SK-N-SH (cell line): ENCODE measurements around the gene TRIM54. TPM values are rescaled to one million over a fixed set of nuclear protein-coding genes. Genes with fewer than 3 reads are reported as not detected.

ENCODE experiments used
- CTCF ChIA-PET: fragments of 300-600, 350-600 bp; formaldehyde crosslinking; extraction: SDS; loops from one replicate; lab custom pipeline; 2021; lab: Yijun Ruan, JAX
- POLR2A ChIA-PET: fragments of 350-600 bp; sonication (Branson Sonifier 250); formaldehyde crosslinking; extraction: SDS; loops from one replicate; lab custom pipeline; 2020; ENCODE audit warnings: antibody characterized with exemption, inconsistent platforms; lab: Yijun Ruan, JAX
- DNase-seq: peaks from one replicate; pipeline ENCODE4 v3.0.0; 2012
- H2AFZ ChIP-seq: fragments of 200-600 bp; sonication (generic); 2 replicates; pipeline ENCODE4 v1.8.1; 2016; ENCODE audit warnings: antibody characterized with exemption, mild to moderate bottlenecking, low read depth
- H3F3A ChIP-seq: fragments of 200-600 bp; sonication (generic); replicated peaks from 2 replicates; pipeline ENCODE3; 2016; ENCODE audit warnings: antibody characterized with exemption, mild to moderate bottlenecking; ENCODE audit not compliant: insufficient read depth
- H3K27ac ChIP-seq, 2 experiments: fragments of 200-500 bp in 1 of 2; fragments of 200-600 bp in 1 of 2; sonication (Bioruptor generic) in 1 of 2; sonication (generic), shearing (Covaris generic) in 1 of 2; 2 replicates each; pipeline versions ENCODE4 v1.5.1 to v1.6.1; 2014 to 2016; ENCODE audit warnings: low read depth in 2 of 2, inconsistent platforms in 1 of 2, low read length in 1 of 2, mild to moderate bottlenecking in 1 of 2, mixed read lengths in 1 of 2
- H3K27me3 ChIP-seq: fragments of 200-600 bp; sonication (generic), shearing (Covaris generic); 2 replicates; pipeline ENCODE4 v1.6.1; 2016; ENCODE audit warnings: mixed run types; ENCODE audit not compliant: insufficient read depth
- H3K36me3 ChIP-seq, 2 experiments: fragments of 200-500 bp in 1 of 2; fragments of 200-600 bp in 1 of 2; sonication (Bioruptor generic) in 1 of 2; sonication (generic) in 1 of 2; replicated peaks in 1 of 2; 2 replicates each; pipeline versions ENCODE3 to v1.5.1; 2014 to 2016; ENCODE audit warnings: low read length in 1 of 2, mild to moderate bottlenecking in 1 of 2; ENCODE audit not compliant: insufficient read depth in 2 of 2, control insufficient read depth in 1 of 2
- H3K4me1 ChIP-seq, 2 experiments: fragments of 200-500 bp in 1 of 2; fragments of 200-600 bp in 1 of 2; sonication (Bioruptor generic) in 1 of 2; sonication (generic), shearing (Covaris generic) in 1 of 2; 2 replicates each; pipeline versions ENCODE4 v1.5.1 to v1.6.1; 2014 to 2016; ENCODE audit warnings: low read depth in 1 of 2, low read length in 1 of 2, mixed run types in 1 of 2; ENCODE audit not compliant: insufficient read depth in 2 of 2, control insufficient read depth in 1 of 2
- H3K4me2 ChIP-seq: fragments of 200-600 bp; sonication (generic), shearing (Covaris generic); 2 replicates; pipeline ENCODE4 v1.6.1; 2017; ENCODE audit warnings: mixed run types
- H3K4me3 ChIP-seq, 2 experiments: fragments of 200-500 bp in 1 of 2; fragments of 200-600 bp in 1 of 2; sonication (Bioruptor generic) in 1 of 2; sonication (generic), shearing (Covaris generic) in 1 of 2; 2 replicates each; pipeline versions ENCODE4 v1.5.1 to v1.8.1; 2014 to 2016; ENCODE audit warnings: low read depth in 2 of 2, inconsistent platforms in 1 of 2, low read length in 1 of 2, mild to moderate bottlenecking in 1 of 2, mixed read lengths in 1 of 2, moderate library complexity in 1 of 2
- H3K79me2 ChIP-seq: fragments of 200-600 bp; sonication (generic); 2 replicates; pipeline ENCODE4 v1.8.1; 2017; ENCODE audit warnings: mild to moderate bottlenecking; ENCODE audit not compliant: insufficient read depth
- H3K9ac ChIP-seq: fragments of 200-600 bp; sonication (generic); 2 replicates; pipeline ENCODE4 v1.6.1; 2017; ENCODE audit warnings: mixed run types
- H3K9me2 ChIP-seq: fragments of 200-600 bp; sonication (generic); 2 replicates; pipeline ENCODE4 v1.6.1; 2017; ENCODE audit warnings: mixed run types
- H3K9me3 ChIP-seq: fragments of 200-600 bp; sonication (generic); 2 replicates; pipeline ENCODE4 v1.6.1; 2017; ENCODE audit warnings: mixed run types, mild to moderate bottlenecking, moderate library complexity
- H4K20me1 ChIP-seq: fragments of 200-600 bp; sonication (generic); 2 replicates; pipeline ENCODE4 v1.6.1; 2017; ENCODE audit warnings: mild to moderate bottlenecking, mixed run types; ENCODE audit not compliant: insufficient read depth
- ELF1 ChIP-seq: IDR thresholded peaks from 2 replicates; pipeline ENCODE4 v1.4.0; 2012
- EZH2phosphoT487 ChIP-seq: fragments of 200-600 bp; sonication (generic); IDR thresholded peaks from 2 replicates; pipeline ENCODE4 v1.6.1; 2017; ENCODE audit warnings: low read depth, mixed run types, mild to moderate bottlenecking, antibody characterized with exemption, moderate library complexity, borderline replicate concordance
- FOSL2 ChIP-seq: IDR thresholded peaks from 2 replicates; pipeline ENCODE4 v1.4.0; 2012; ENCODE audit warnings: low read depth, mild to moderate bottlenecking, moderate library complexity, borderline replicate concordance
- GABPA ChIP-seq: IDR thresholded peaks from 2 replicates; pipeline ENCODE4 v1.4.0; 2012; ENCODE audit warnings: low read depth, mild to moderate bottlenecking
- GATA2 ChIP-seq: sonication (generic); formaldehyde crosslinking; IDR thresholded peaks from 2 replicates; pipeline ENCODE4 v1.5.0; 2020; ENCODE audit warnings: mild to moderate bottlenecking, missing genetic modification reagents
- JUND ChIP-seq: IDR thresholded peaks from 2 replicates; pipeline ENCODE4 v1.4.0; 2012
- MEF2A ChIP-seq: IDR thresholded peaks from 2 replicates; pipeline ENCODE4 v1.4.0; 2012; ENCODE audit warnings: low read depth, borderline replicate concordance
- POLR2AphosphoS5 ChIP-seq: IDR thresholded peaks from 2 replicates; pipeline ENCODE4 v1.6.1; 2012; ENCODE audit warnings: low read depth, low read length
- RFX5 ChIP-seq: IDR thresholded peaks from 2 replicates; pipeline ENCODE4 v1.6.1; 2012; ENCODE audit warnings: mild to moderate bottlenecking, improper control_type of control experiment, low read length
- SIN3A ChIP-seq: IDR thresholded peaks from 2 replicates; pipeline ENCODE4 v1.6.1; 2012; ENCODE audit warnings: low read depth, mild to moderate bottlenecking, low read length, moderate library complexity, borderline replicate concordance
- SMC3 ChIP-seq: IDR thresholded peaks from 2 replicates; pipeline ENCODE4 v1.6.1; 2012; ENCODE audit warnings: low read depth, low read length, improper control_type of control experiment
- USF1 ChIP-seq: IDR thresholded peaks from 2 replicates; pipeline ENCODE4 v1.4.0; 2012; ENCODE audit warnings: low read depth, borderline replicate concordance
- YY1 ChIP-seq: IDR thresholded peaks from 2 replicates; pipeline ENCODE4 v1.4.0; 2012; ENCODE audit warnings: low read depth, mild to moderate bottlenecking
- WGBS: methylation state at CpG from one replicate; pipeline ENCODE4 v1.1.6; 2017; ENCODE audit warnings: low lambda C conversion rate; 5-methylcytosine and 5-hydroxymethylcytosine counted together
- polyA plus RNA-seq, 3 experiments: library from polyadenylated mRNA; depleted of rRNA; stranded (reverse); fragments of >200 nt; gene quantifications; 2 replicates each; pipeline ENCODE4 v1.2.3, GENCODE V29; 2012
- TF ChIP-seq, protein P1 (sequence below): IDR thresholded peaks from 2 replicates; pipeline ENCODE4 v1.4.0; 2012; ENCODE audit warnings: low read depth
- TF ChIP-seq, protein P2 (sequence below): IDR thresholded peaks from 2 replicates; pipeline ENCODE4; 2012
- TF ChIP-seq, protein P3 (sequence below): IDR thresholded peaks from 2 replicates; pipeline ENCODE4 v1.6.1; 2012; ENCODE audit warnings: mild to moderate bottlenecking, low read depth, low read length, moderate library complexity
- TF ChIP-seq, protein P4 (sequence below): fragments of 200-600 bp; sonication (generic); IDR thresholded peaks from 2 replicates; pipeline ENCODE4 v1.6.1; 2017; ENCODE audit warnings: antibody characterized with exemption, mild to moderate bottlenecking, moderate library complexity

TRIM54 gene
- polyA plus RNA-seq, 1 of the 3 experiments (the other 2 are of a cell fraction), result 0.28 TPM

DNA sequence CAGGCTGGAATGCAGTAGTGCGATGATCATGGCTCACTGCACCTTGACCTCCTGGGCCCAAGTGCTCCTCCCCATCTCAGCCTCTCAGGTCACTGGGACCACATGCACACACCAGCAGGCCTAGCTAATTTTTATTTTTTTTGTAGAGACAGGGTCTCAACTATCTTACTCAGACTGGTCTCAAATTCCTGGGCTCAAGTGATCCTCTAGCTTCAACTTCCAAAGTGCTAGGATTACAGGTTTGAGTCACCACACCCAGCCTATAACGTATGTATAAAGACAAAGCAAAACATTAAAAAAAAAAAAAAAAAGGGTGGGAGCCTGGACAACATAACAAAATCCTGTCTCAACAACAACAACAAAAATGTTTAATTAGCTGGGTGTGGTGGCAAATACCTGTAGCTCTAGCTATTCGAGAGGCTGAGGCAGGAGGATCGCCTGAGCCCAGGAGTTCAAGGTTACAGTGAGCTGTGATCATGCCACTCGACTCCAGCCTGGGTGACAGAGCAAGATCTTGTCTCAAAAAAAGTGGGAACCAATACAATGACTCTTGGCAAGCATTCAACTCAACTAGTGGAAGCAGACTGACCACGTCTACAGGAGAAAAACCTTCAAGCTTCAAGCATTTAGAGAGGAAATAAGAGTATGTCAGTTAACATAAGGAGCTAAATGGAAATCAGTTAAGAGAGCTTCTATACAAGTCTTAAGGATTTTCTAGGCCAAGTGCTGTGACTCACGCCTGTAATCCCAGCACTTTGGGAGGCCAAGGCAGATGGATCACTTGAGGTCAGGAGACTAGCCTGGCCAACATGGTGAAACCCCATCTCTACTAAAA is 71.8 kb downstream of the TRIM54 start:
- peak overlapping the region; percentile 91 for H3K4me2 ChIP-seq
- peaks cover 91% of the 10 kb centered on the region for H3K79me2 ChIP-seq
- peaks cover 4% of the 10 kb centered on the region; the same call in 1 of the 2 replicates for H4K20me1 ChIP-seq
- H3K36me3 ChIP-seq, result peaks cover 0 to 2% of the 10 kb centered on the region in 2 experiments
- CTCF ChIA-PET, result interaction anchor here (0.6 to 1.9 kb wide), 9 partner anchors 10 to 74 kb away, joined by 3 to 6 read pairs (median 4); partner anchors contain the start of genes EIF2B4 and SNX17
- no peak overlapping the region; a peak in 1 of 4 replicates for H3K4me3 ChIP-seq
- H3K27me3 ChIP-seq, result no peaks in the 10 kb centered on the region
- WGBS, result 69% methylated on average over 7 of the region's 7 CpGs
- no peaks in the 10 kb centered on the region for H3K9me3 ChIP-seq
- H3K9me2 ChIP-seq, result no peaks in the 10 kb centered on the region
- peaks cover 7 to 19% of the 10 kb centered on the region in 2 experiments; a peak in 3 of 4 replicates for H3K4me1 ChIP-seq
- H3F3A ChIP-seq, result peaks cover 19% of the 10 kb centered on the region
- TF ChIP-seq YY1 (no peak), RFX5 (no peak), SMC3 (no peak), MEF2A (no peak), POLR2AphosphoS5 (no peak), GABPA (no peak), JUND (no peak), FOSL2 (no peak), EZH2phosphoT487 (no peak), SIN3A (no peak), GATA2 (no peak), USF1 (no peak), ELF1 (no peak)
- TF ChIP-seq, protein P1, sequence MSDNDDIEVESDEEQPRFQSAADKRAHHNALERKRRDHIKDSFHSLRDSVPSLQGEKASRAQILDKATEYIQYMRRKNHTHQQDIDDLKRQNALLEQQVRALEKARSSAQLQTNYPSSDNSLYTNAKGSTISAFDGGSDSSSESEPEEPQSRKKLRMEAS, result no peak
- TF ChIP-seq, protein P2, sequence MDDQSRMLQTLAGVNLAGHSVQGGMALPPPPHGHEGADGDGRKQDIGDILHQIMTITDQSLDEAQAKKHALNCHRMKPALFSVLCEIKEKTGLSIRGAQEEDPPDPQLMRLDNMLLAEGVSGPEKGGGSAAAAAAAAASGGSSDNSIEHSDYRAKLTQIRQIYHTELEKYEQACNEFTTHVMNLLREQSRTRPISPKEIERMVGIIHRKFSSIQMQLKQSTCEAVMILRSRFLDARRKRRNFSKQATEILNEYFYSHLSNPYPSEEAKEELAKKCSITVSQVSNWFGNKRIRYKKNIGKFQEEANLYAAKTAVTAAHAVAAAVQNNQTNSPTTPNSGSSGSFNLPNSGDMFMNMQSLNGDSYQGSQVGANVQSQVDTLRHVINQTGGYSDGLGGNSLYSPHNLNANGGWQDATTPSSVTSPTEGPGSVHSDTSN, result no peak
- TF ChIP-seq, protein P3, sequence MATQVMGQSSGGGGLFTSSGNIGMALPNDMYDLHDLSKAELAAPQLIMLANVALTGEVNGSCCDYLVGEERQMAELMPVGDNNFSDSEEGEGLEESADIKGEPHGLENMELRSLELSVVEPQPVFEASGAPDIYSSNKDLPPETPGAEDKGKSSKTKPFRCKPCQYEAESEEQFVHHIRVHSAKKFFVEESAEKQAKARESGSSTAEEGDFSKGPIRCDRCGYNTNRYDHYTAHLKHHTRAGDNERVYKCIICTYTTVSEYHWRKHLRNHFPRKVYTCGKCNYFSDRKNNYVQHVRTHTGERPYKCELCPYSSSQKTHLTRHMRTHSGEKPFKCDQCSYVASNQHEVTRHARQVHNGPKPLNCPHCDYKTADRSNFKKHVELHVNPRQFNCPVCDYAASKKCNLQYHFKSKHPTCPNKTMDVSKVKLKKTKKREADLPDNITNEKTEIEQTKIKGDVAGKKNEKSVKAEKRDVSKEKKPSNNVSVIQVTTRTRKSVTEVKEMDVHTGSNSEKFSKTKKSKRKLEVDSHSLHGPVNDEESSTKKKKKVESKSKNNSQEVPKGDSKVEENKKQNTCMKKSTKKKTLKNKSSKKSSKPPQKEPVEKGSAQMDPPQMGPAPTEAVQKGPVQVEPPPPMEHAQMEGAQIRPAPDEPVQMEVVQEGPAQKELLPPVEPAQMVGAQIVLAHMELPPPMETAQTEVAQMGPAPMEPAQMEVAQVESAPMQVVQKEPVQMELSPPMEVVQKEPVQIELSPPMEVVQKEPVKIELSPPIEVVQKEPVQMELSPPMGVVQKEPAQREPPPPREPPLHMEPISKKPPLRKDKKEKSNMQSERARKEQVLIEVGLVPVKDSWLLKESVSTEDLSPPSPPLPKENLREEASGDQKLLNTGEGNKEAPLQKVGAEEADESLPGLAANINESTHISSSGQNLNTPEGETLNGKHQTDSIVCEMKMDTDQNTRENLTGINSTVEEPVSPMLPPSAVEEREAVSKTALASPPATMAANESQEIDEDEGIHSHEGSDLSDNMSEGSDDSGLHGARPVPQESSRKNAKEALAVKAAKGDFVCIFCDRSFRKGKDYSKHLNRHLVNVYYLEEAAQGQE, result no peak
- TF ChIP-seq, protein P4, sequence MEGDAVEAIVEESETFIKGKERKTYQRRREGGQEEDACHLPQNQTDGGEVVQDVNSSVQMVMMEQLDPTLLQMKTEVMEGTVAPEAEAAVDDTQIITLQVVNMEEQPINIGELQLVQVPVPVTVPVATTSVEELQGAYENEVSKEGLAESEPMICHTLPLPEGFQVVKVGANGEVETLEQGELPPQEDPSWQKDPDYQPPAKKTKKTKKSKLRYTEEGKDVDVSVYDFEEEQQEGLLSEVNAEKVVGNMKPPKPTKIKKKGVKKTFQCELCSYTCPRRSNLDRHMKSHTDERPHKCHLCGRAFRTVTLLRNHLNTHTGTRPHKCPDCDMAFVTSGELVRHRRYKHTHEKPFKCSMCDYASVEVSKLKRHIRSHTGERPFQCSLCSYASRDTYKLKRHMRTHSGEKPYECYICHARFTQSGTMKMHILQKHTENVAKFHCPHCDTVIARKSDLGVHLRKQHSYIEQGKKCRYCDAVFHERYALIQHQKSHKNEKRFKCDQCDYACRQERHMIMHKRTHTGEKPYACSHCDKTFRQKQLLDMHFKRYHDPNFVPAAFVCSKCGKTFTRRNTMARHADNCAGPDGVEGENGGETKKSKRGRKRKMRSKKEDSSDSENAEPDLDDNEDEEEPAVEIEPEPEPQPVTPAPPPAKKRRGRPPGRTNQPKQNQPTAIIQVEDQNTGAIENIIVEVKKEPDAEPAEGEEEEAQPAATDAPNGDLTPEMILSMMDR, result no peak
- H3K27ac ChIP-seq, result peak overlapping the region in 1 of 2 experiments; percentile 46; a peak in 2 of 4 replicates
- no peak for DNase-seq
- H2AFZ ChIP-seq, result no peak overlapping the region
- POLR2A ChIA-PET, result interaction anchor here (0.5 kb wide), 1 partner anchor 14 kb away, joined by 3 read pairs; no protein-coding TSS in a partner anchor
- no peak overlapping the region; the same call in 1 of the 2 replicates for H3K9ac ChIP-seq
